T-helper 2 cell (primary cell): ENCODE data around the gene GUCY1A2.
"Not testable (repeated sequence)": the region's sequence is repeated elsewhere in the genome, so short reads cannot be mapped to it uniquely, and the experiment has no call there.

Source experiments
- DNase-seq, 5 experiments: peaks; one replicate each; pipeline versions ENCODE4 v3.0.0 to v3.0.0-alpha.2; 2012 to 2022
- total RNA-seq, 2 donors: gene quantifications; one replicate each; lab custom pipeline; 2026; lab: John Stamatoyannopoulos, UW

GUCY1A2 gene, protein sequence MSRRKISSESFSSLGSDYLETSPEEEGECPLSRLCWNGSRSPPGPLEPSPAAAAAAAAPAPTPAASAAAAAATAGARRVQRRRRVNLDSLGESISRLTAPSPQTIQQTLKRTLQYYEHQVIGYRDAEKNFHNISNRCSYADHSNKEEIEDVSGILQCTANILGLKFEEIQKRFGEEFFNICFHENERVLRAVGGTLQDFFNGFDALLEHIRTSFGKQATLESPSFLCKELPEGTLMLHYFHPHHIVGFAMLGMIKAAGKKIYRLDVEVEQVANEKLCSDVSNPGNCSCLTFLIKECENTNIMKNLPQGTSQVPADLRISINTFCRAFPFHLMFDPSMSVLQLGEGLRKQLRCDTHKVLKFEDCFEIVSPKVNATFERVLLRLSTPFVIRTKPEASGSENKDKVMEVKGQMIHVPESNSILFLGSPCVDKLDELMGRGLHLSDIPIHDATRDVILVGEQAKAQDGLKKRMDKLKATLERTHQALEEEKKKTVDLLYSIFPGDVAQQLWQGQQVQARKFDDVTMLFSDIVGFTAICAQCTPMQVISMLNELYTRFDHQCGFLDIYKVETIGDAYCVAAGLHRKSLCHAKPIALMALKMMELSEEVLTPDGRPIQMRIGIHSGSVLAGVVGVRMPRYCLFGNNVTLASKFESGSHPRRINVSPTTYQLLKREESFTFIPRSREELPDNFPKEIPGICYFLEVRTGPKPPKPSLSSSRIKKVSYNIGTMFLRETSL
- 0 to 1.5 reads per million in 2 donors for total RNA-seq

- DNase-seq = peak in 1 of 5 experiments; percentile 6
Measured at GRCh38 chr11:107018219-107018901, at the start of gene GUCY1A2. Gene GUCY1A2, minus strand, starts transcription at chr11:107018476. Its CDS starts 421 bp downstream, at chr11:107018055.

GRCh38 chr11:107054391-107054790 lies 36.1 kb upstream of the GUCY1A2 start:
- no peak for DNase-seq

- not testable (repeated sequence) for DNase-seq
Measured at GRCh38 chr11:107051332-107051731, 33.1 kb upstream of the GUCY1A2 start.

DNA sequence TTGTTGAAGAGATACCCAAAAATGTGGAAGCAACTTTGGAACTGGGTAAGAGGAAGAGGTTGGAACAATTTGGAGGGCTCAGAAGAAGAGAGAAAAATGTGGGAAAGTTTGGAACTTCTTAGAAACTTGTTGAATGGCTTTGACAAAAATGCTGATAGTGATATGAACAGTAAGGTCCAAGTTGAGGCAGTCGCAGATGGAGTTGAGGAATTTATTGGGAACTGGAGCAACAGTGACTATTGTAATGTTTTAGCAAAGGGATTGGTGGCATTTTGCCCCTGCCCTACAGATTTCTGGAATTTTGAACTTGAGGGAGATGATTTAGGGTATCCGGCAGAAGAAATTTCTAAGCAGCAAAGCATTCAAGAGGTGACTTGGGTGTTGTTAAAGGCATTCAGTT lies 32.6 kb upstream of the GUCY1A2 start:
- not testable (repeated sequence) for DNase-seq

DNA sequence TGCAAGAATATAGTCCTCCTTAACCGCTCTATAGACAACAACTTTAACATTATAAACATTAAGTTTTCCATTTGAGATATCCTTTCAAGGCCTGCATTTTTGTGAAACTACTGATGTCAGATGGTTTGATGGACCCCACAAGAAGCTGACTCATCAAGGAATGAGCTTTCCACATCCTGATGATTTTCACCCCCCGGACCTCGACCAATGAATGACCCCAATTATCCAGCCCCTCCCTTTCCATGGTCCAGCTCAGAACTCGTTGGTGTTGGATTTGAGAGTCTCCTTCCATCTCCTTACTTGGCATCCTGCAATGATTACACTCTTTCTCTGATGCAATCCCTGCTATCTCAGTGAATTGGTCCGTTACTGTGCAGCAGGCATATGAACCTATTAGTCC lies 31.8 kb upstream of the GUCY1A2 start:
- DNase-seq = no peak

- DNase-seq = no peak
Measured at GRCh38 chr11:107044503-107044902, 26.2 kb upstream of the GUCY1A2 start.

GRCh38 chr11:107043242-107044006 lies 25.1 kb upstream of the GUCY1A2 start:
- DNase-seq = peak in 1 of 5 experiments; percentile 51

DNA sequence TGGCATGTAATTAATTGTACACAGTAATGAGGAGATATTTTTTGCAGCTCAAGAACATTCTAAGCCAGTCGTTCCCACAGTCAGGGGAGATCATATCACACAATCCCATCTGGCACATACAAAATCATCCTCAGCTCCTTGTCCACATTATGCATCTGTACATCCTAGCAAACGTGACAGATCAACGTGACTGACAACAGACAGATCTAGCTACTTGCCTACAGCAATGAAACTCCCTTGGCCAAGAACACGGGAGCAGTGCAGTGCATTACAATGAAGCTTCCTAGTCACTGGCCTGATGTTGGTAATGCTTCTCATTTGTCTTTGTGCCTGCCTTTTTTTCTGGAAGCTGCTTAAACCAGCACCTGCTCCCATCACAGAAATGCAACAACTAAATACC lies 24.5 kb upstream of the GUCY1A2 start:
- no peak for DNase-seq

DNA sequence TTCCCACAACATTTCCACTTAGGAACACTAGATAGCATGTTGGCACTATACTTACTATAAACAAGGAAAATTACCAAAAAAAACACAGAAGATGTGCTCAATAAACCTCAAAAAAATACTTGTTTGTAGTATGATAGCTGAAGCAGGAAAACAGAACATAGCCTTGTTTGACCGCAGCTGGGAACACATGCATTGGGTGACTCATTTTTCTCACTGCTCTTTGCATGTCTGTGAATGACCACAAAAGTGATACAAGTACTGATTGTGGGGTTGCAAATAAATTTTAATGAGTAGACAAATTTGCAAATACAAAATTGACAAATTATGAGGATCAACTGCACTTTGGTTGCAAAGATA lies 22.8 kb upstream of the GUCY1A2 start:
- DNase-seq = peak in 1 of 5 experiments; percentile 56

GRCh38 chr11:107040433-107041087 lies 22.3 kb upstream of the GUCY1A2 start:
- DNase-seq = no peak

DNA sequence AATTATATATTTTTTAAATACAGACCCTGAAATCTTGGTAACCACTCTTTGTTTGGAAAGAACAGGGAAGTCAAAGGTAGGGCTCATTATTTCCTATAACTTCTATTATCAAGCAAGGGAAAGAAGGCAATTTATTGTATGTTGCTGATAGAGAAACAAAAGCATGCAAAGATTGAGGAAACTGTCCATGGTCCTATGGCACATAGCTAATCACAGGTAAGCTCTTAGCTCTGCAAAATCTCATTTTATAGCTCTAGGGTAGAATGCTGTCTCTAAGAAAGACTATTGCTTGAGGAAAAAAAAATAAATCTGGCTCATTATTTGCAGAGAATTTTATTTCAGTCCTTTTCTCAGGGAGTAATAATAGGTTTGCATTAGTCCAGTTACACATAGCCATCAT lies 7.4 kb upstream of the GUCY1A2 start:
- no peak for DNase-seq

DNA sequence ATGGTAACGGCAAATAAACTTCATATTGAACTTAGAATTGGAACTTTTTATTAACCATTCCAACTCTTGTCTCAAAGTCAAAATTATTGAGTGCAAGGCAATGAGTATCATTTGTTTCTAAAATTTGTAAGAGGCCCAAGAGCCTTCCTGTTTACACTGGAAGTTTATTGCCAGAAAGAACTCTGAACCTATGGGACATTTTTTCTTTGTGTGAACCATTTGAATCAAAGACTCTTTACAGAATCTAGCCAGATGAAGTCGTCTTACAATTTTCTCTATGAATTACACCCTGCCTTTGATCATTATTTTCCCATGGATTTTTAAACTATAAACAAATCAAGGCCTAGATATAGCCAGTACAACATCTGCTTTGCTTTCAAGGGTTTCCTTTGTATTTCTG lies 2.3 kb upstream of the GUCY1A2 start:
- no peak for DNase-seq

DNA sequence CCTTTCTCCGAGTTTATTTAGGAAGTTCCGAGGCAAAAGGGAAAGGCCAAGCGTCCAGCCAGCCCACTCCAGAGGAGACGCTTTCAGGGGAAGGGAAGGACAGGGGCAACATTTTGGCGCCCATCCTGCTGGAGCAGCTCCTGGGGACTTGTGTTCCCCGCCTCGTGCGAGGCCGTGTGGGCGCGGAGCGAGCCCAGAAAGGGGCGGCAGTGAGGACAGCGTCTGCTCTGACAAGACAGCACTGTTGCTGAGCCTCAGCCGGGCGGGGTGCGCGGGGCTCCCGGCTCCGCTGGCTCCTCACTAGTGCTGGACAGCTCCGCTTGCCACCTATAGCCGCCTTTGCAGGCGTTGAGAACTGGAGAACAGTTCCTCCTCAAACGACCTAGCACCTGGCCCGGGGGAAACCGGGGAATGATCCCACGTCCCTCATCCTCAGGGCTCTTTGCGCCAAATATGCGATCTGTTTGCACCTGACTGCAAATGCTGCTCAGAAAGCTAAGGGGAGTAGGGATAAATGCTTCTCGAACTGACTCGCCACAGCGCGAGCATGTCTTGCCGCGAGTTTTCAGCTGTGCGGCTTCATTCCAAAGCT lies 722 bp upstream of the GUCY1A2 start:
- DNase-seq = peak in 1 of 5 experiments; percentile 39

DNA sequence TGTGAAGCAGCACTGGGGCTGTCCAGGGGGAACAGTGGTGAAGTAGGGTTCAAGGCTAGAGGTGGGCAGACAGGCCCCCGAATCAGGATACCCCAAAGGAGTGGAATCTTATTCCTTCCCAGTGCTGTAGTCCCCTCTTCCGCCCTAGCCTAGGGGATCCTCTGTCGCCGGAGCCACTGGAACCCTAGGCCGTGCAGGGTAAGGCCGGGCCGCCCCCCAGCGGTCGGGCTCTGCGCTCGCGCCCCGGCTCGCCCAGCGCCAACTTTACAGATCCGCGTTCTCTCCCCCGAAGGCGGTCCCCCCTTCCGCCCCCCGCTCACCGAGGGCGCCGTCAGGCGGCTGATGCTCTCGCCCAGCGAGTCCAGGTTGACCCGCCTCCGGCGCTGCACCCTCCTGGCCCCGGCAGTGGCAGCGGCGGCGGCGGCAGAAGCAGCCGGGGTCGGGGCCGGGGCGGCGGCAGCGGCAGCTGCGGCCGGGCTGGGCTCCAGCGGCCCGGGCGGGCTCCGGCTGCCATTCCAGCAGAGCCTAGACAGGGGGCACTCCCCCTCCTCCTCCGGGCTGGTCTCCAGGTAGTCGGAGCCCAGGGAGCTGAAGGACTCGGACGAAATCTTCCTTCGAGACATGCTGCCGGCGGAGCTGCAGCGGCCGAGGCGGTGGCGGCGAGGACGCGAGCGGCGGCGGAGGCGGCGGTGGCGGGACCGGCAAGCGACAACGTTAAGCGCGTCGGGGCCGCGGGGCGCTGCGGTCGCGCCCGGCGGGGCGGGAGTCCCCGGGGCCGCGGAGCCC lies 650 bp downstream of the GUCY1A2 start:
- DNase-seq = peak in 1 of 5 experiments; percentile 25

- no peak for DNase-seq
Measured at GRCh38 chr11:107017104-107017432, 1.2 kb downstream of the GUCY1A2 start.

DNA sequence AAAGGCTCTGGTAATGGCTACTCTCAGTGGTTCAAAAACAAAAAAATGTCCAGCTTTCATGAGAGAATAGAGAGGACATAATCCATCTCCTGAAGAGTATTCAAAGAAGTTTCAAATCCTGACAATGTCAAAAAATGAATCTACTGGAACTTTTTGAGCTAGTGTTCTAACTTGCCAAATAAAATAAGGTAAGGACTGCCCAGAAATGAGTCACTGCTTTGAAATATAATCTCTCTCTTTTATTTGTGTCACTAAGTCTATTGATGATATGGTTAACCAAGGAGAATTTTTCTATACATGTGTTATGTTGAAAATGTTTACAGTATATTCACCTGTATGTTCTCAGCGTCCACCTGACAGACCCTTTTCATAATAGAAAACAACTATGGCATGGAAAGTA lies 3.4 kb downstream of the GUCY1A2 start:
- DNase-seq = no peak

DNA sequence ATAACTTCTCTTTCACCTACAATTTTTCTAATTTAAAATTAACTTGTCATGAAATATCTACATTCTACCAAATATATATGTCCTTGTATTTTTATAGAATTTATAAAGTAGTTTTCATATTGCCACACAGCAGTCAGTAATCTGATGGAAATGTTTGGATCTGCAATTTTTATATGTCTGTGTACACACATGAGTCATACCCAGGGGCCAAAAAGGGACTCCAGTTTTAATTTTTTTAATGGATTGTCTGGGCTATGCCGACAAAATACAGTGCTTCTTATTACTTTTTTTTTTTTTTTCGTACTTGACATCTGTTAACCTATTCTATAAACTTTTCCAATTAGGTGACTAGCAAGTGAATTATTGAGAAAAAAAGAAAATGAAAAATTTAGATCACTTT lies 6.3 kb downstream of the GUCY1A2 start:
- DNase-seq = no peak

GRCh38 chr11:107009190-107009589 lies 9.1 kb downstream of the GUCY1A2 start:
- no peak for DNase-seq

DNA sequence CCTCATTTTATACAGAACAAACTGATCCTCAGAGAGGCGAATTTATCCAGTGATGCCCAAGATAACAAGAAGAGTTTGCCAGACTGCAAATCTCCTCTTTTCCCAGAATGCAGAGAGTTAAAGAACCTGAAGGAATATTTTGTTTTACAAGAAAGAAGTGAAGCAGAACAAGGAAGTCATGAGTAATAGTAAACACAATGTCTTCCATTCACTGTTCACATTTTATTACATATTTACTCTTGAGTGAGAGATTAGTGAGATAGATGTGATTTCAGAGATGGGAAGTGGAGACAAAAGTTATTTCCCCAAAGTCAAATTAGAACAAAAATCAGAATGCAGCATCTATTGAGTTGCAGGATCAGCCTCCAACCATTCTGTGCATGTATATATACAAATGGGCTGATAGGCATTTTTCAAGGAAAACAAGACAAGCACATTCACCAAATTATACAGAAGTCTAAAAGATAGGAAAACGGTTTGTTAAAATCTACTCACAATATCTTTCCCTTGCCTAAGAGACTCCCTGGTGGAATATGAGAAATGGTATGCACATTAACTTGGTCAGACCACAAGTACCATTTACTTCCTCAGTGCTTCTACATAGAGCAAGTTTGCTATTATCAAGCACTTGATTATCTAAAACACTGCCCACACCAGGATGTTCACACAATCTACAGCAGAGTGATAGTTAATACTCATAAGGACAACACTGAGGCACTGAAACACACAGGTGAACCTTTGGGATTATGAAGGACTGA lies 12.0 kb downstream of the GUCY1A2 start:
- no peak for DNase-seq

DNA sequence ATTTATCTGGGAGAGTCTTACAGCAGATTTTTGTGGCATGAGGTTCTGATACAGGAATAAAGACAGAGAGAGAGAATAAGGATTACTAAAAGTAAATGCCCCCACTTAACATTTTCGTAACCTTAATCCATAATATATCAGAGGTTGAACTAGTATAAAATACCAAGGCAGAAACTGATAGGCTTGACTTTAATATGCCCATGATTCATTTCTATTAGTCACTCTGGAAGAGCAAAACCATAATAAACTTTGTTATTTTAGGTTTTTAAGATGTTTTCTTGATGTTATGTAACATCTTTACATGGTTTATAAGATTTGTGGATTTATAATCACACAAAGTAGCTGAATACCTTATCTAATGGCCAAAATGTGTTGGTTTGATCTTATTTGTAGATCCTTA lies 19.1 kb downstream of the GUCY1A2 start:
- no peak for DNase-seq

DNA sequence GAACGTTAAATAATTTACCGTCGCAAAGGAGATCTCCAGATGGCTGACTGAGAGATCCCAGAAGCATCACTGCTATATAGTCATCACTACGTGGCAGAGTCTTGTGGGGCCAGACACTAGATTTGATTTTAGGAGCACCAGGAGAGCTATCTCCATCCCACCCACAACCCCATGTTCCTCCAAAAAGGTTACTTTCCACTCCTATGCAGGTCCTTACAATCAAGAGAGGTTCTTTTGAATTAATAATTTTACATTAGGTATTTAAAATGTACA lies 19.4 kb downstream of the GUCY1A2 start:
- DNase-seq = no peak
